ENCODE measurements around the gene ARHGAP22. TPM values are rescaled to one million over a fixed set of nuclear protein-coding genes. Genes with fewer than 3 reads are reported as not detected.

Gene ARHGAP22
- total and polyA plus RNA-seq, 2 of the 4 experiments (the other 2 are of a cell fraction), result 28.3 to 30.2 TPM

DNA sequence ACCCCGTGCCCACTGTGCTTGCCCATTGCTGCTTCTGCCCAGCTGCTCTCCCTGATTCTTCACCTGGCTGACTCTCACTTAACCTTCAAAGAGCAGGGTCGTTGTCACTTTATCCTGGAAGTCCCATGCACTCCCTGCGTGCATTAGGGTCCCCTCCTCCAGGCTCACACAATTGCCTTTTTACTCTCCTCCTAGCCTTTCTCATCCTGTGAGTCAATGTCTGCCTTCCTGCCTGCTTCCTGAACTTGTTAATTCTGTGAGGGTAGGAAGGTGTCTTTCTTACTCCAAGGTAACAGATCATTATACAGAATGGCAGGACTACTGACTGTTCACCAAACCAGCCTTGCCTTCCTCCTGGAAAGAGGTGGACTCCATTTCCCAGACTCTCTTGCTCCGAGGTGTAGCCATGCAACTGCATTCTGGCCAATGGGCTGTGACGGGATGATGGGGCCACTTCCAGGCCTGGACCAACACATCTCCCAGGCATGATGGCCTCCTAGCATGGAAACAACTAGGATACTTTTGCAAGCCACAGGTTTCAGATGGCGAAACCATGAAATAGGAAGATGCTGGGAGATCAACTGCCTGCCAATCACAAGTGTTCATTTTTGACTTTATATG is 54.7 kb downstream of the ARHGAP22 start:
- no peak overlapping the region for H3K27ac ChIP-seq (ENCODE audit: insufficient read depth, low read length)
- H3K27me3 ChIP-seq (ENCODE audit: control insufficient read depth, insufficient read depth, low read length), result no peaks in the 10 kb centered on the region
- H3K4me2 ChIP-seq (ENCODE audit: low read depth, low read length), result no peak overlapping the region
- no peak overlapping the region for H4K5ac ChIP-seq (ENCODE audit: low read depth, low read length)
- H3K18ac ChIP-seq (ENCODE audit: low read depth, low read length), result no peak overlapping the region
- peaks cover 2 to 48% of the 10 kb centered on the region in 2 experiments; a peak in 2 of 4 replicates for H3K79me1 ChIP-seq (ENCODE audit: low read depth in 1 of 2, low read length in 2 of 2)
- no peak overlapping the region for H3K4ac ChIP-seq (ENCODE audit: low read depth, low read length)
- no peak overlapping the region for H3K56ac ChIP-seq (ENCODE audit: extremely low read depth, insufficient read depth, low read length)
- no peak overlapping the region for H2BK120ac ChIP-seq (ENCODE audit: low read depth, low read length)
- in situ Hi-C loops (cut with MboI; ENCODE audit: low sequenced_read_pairs), result loop anchor here (5.0 to 25.0 kb wide), 2 partner anchors 107 to 962 kb away; no protein-coding TSS in a partner anchor
- H3K9me1 ChIP-seq (ENCODE audit: insufficient read depth, low read length), result 0 out of 2 replicates have a peak, but pooled peaks cover 4% of the 10 kb centered on the region
- no peak overlapping the region for H2BK15ac ChIP-seq (ENCODE audit: low read depth, low read length)
- dilution Hi-C loops (cut with HindIII; ENCODE audit: low sequenced_read_pairs, unreplicated experiment), result no loop called here
- no peak overlapping the region for H4K8ac ChIP-seq (ENCODE audit: low read depth in 2 of 2, low read length in 2 of 2)
- H2BK20ac ChIP-seq (ENCODE audit: low read depth, low read length), result no peak overlapping the region
- H3K36me3 ChIP-seq (ENCODE audit: control insufficient read depth, insufficient read depth, low read length), result peaks cover 9% of the 10 kb centered on the region
- TF ChIP-seq NFE2L2 (IDR thresholded peaks at IDR 0.05; ENCODE audit: low read depth, low read length) (no peak), FOS (IDR thresholded peaks at IDR 0.05; ENCODE audit: low read depth, low read length) (no peak), MAZ (IDR thresholded peaks at IDR 0.05; ENCODE audit: borderline replicate concordance, low read depth, low read length) (no peak)
- H4K20me1 ChIP-seq (ENCODE audit: insufficient read depth, low read length), result peaks cover 6% of the 10 kb centered on the region; the same call in 1 of the 2 replicates
- H2AFZ ChIP-seq (replicated peaks; ENCODE audit: low read length, poor library complexity), result no peak overlapping the region
- 92% methylated on average over 2 of the region's 6 CpGs; no CpG with 5 or more reads in 1 of the 2 experiments for WGBS, 2 experiments (ENCODE audit: extremely low coverage in 2 of 2, insufficient read length in 1 of 2)
- no peak overlapping the region for H3K4me3 ChIP-seq (ENCODE audit: insufficient read depth, low read depth, low read length)
- H2AK5ac ChIP-seq (ENCODE audit: low read depth, low read length), result no peak overlapping the region
- H3K14ac ChIP-seq (replicated peaks; ENCODE audit: low read depth, low read length), result no peak overlapping the region
- intact Hi-C loops (cut with micrococcal nuclease), result loop anchor here (10.0 kb wide), 2 partner anchors 55 to 965 kb away; partner anchors contain the start of gene ARHGAP22
- ATAC-seq (ENCODE audit: low read depth) (no peak), DNase-seq (no peak)
- H3K9me3 ChIP-seq (ENCODE audit: control insufficient read depth, insufficient read depth, low read length), result no peaks in the 10 kb centered on the region
- no peak overlapping the region for H2AK9ac ChIP-seq (replicated peaks; ENCODE audit: low read depth, low read length, poor library complexity)
- POLR2A ChIA-PET (ENCODE audit: unreplicated experiment), result no interaction called here
- no TSS peak for BruUV-seq (replicated peaks)
- H4K91ac ChIP-seq (ENCODE audit: insufficient read depth, low read depth, low read length), result no peak overlapping the region
- no peak overlapping the region for H3K9ac ChIP-seq (ENCODE audit: low read depth, low read length)
- H3K4me1 ChIP-seq (ENCODE audit: control insufficient read depth, insufficient read depth, low read length), result peaks cover 2% of the 10 kb centered on the region; the same call in 1 of the 2 replicates
- no peak overlapping the region for H2BK5ac ChIP-seq (ENCODE audit: low read depth, low read length, poor library complexity, severe bottlenecking)
- no peak overlapping the region for H3K23ac ChIP-seq (ENCODE audit: low read depth, low read length)
- CTCF ChIA-PET, result interaction anchor here (1.6 kb wide), 1 partner anchor 106 kb away, joined by 11 read pairs; no protein-coding TSS in a partner anchor

Measured in IMR-90 (cell line).